ENCODE data around the gene RPS25.

The RPS25 gene

GRCh38 chr11:119048644-119049043, 30.5 kb upstream of the RPS25 start:
- TF ChIP-seq GATA3 (IDR thresholded peaks at IDR 0.05; ENCODE audit: low read depth, low read length) (no peak), GATA2 (IDR thresholded peaks at IDR 0.05; ENCODE audit: low read depth, low read length) (no peak)

- TF ChIP-seq GATA3 (IDR thresholded peaks at IDR 0.05; ENCODE audit: low read depth, low read length) (no peak), GATA2 (IDR thresholded peaks at IDR 0.05; ENCODE audit: low read depth, low read length) (no peak)
Measured at GRCh38 chr11:119047205-119047604, 29.1 kb upstream of the RPS25 start.

GRCh38 chr11:119046489-119046888, 28.3 kb upstream of the RPS25 start:
- TF ChIP-seq GATA3 (IDR thresholded peaks at IDR 0.05; ENCODE audit: low read depth, low read length): no peak
- TF ChIP-seq GATA2 (IDR thresholded peaks at IDR 0.05; ENCODE audit: low read depth, low read length): no peak

- TF ChIP-seq GATA2 (IDR thresholded peaks at IDR 0.05; ENCODE audit: low read depth, low read length) (no peak), GATA3 (IDR thresholded peaks at IDR 0.05; ENCODE audit: low read depth, low read length) (no peak)
Measured at GRCh38 chr11:119044708-119045107, 26.6 kb upstream of the RPS25 start.

GRCh38 chr11:119042927-119043326, 24.8 kb upstream of the RPS25 start:
- no peak for TF ChIP-seq GATA2 (IDR thresholded peaks at IDR 0.05; ENCODE audit: low read depth, low read length)
- TF ChIP-seq GATA3 (IDR thresholded peaks at IDR 0.05; ENCODE audit: low read depth, low read length): no peak

GRCh38 chr11:119041821-119042514, 23.8 kb upstream of the RPS25 start:
- TF ChIP-seq GATA2 (IDR thresholded peaks at IDR 0.05; ENCODE audit: low read depth, low read length): no peak
- no peak for TF ChIP-seq GATA3 (IDR thresholded peaks at IDR 0.05; ENCODE audit: low read depth, low read length)

- TF ChIP-seq GATA3 (IDR thresholded peaks at IDR 0.05; ENCODE audit: low read depth, low read length): no peak
- no peak for TF ChIP-seq GATA2 (IDR thresholded peaks at IDR 0.05; ENCODE audit: low read depth, low read length)
Measured at GRCh38 chr11:119038884-119039283, 20.7 kb upstream of the RPS25 start.

- TF ChIP-seq GATA3 (IDR thresholded peaks at IDR 0.05; ENCODE audit: low read depth, low read length) (no peak), GATA2 (IDR thresholded peaks at IDR 0.05; ENCODE audit: low read depth, low read length) (no peak)
Measured at GRCh38 chr11:119034813-119035212, 16.7 kb upstream of the RPS25 start.

GRCh38 chr11:119031912-119032280, 13.8 kb upstream of the RPS25 start:
- TF ChIP-seq GATA2 (IDR thresholded peaks at IDR 0.05; ENCODE audit: low read depth, low read length) (no peak), GATA3 (IDR thresholded peaks at IDR 0.05; ENCODE audit: low read depth, low read length) (no peak)

- TF ChIP-seq GATA3 (IDR thresholded peaks at IDR 0.05; ENCODE audit: low read depth, low read length) (no peak), GATA2 (IDR thresholded peaks at IDR 0.05; ENCODE audit: low read depth, low read length) (no peak)
Measured at GRCh38 chr11:119030329-119031047, 12.3 kb upstream of the RPS25 start, which contains the start of gene SLC37A4. Gene SLC37A4 (minus strand): TSS chr11:119030877.

- TF ChIP-seq GATA3 (IDR thresholded peaks at IDR 0.05; ENCODE audit: low read depth, low read length) (no peak), GATA2 (IDR thresholded peaks at IDR 0.05; ENCODE audit: low read depth, low read length) (no peak)
Measured at GRCh38 chr11:119030029-119030328, 11.8 kb upstream of the RPS25 start.

- no peak for TF ChIP-seq GATA3 (IDR thresholded peaks at IDR 0.05; ENCODE audit: low read depth, low read length)
Measured at GRCh38 chr11:119029340-119030028, 11.3 kb upstream of the RPS25 start.

GRCh38 chr11:119029069-119029339, 10.9 kb upstream of the RPS25 start:
- no peak for TF ChIP-seq GATA2 (IDR thresholded peaks at IDR 0.05; ENCODE audit: low read depth, low read length)
- TF ChIP-seq GATA3 (IDR thresholded peaks at IDR 0.05; ENCODE audit: low read depth, low read length): no peak

- TF ChIP-seq GATA3 (IDR thresholded peaks at IDR 0.05; ENCODE audit: low read depth, low read length): no peak
- no peak for TF ChIP-seq GATA2 (IDR thresholded peaks at IDR 0.05; ENCODE audit: low read depth, low read length)
Measured at GRCh38 chr11:119028346-119029068, 10.4 kb upstream of the RPS25 start.
